ENCODE measurements around the gene TFPI. TPM values are rescaled to one million over a fixed set of nuclear protein-coding genes. Genes with fewer than 3 reads are reported as not detected.
"Not testable (repeated sequence)": the region's sequence is repeated elsewhere in the genome, so short reads cannot be mapped to it uniquely, and the experiment has no call there.

TFPI gene
- total RNA-seq, 4 donors from 2014 or later, result 75.1 to 110 (median 92.2) TPM

DNA sequence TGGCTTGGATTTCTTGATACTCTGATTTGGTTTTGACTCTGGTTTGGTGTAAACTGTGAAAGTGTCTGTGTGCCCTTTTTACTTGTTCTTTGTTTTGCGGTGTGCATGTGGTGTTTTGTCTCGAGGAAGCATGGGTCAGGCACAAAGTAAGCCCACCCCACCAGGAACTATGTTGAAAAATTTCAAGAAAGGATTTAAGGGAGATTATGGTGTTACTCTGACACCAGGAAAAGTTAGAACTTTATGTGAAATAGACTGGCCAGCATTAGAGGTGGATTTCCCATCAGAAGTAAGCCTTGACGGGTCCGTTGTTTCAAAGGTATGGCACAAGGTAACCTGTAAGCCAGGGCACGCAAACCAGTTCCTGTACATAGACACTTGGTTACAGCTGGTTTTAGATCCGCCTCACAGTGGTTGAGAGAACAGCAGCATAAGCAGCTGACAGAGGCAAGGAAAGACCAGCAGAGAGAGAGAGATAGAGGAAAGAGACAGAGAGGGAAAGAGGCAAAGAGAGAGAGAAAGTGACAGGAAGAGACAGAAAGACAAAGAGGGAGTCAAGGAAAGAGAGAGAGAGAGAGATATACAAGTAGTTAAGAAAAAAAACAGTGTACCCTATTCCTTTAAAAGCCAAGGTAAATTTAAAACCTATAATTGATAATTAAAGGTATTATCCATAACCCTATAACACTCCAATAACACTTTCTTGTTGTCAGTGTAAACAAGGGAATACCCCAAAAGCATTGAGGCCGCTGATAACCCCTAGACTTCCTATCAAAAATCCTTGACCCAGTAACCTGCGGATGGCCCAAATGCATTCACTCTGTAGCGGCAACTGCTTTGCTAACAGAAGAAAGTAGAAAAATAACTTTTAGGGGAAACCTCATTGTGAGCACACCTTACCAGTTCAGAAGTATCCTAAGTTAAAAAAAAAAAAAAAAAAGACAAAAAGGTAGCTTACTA lies 42.6 kb downstream of the TFPI start:
- H3K36me3 ChIP-seq, result no peaks in the 10 kb centered on the region
- TF ChIP-seq EP300 (IDR thresholded peaks at IDR 0.05), result no peak
- TF ChIP-seq CTCF (IDR thresholded peaks at IDR 0.05), result no peak
- TF ChIP-seq POLR2A (IDR thresholded peaks at IDR 0.05), result no peak
- WGBS, 2 donors, result 84% methylated on average over 9 of the region's 9 CpGs
- no peaks in the 10 kb centered on the region for H3K27me3 ChIP-seq
- H3K27ac ChIP-seq, result no peak overlapping the region
- H3K9me3 ChIP-seq, result peaks cover 0 to 17% (median 0%) of the 10 kb centered on the region in 4 donors
- no peak for DNase-seq (ENCODE audit: low spot score in 2 of 2)
- no peak overlapping the region for H3K4me3 ChIP-seq
- H3K4me1 ChIP-seq, result no peaks in the 10 kb centered on the region

DNA sequence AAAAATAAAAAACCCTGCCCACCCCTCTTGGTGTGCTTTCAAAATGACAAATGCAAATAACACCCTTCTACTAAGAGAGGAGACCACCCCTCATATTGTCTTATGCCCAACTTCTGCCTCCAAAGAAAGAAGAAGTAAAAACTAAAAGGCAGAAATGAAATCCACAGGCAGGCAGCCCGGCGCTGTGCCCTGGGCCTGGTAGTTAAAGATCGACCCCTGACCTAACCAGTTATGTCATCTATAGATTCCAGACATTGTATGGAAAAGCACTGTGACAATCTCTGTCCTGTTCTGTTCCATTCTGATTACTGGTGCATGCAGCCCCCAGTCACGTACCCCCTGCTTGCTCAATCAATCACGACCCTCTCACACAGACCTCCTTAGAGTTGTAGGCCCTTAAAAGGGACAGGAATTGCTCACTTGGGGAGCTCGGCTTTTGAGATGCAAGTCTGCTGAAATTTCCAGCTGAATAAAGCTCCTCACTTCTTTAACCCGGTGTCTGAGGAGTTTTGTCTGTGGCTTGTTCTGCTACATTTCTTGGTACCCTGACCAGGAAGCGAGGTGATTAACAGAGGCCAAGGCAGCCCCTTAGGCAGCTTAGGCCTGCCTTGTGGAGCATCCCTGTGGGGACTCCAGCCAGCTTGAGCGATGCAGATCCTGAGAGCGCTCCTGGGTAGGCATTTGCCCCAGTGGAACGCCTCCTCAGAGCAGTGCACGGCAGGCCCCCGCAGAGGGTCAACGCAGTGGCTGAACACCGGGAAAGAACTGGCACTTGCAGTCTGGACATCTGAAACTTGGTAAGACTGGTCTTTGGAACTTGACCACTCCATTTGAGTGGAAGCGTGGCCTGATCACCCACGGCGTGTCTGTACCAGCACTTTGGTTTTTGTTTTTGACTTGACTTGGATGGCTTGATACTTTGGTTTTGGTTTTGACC lies 43.5 kb downstream of the TFPI start:
- H3K4me3 ChIP-seq; H3K27ac ChIP-seq; H3K4me1 ChIP-seq; DNase-seq (ENCODE audit: low spot score in 2 of 2); H3K27me3 ChIP-seq; H3K36me3 ChIP-seq: not testable (repeated sequence)
- 59 to 74% methylated on average over 13 to 16 of the region's 18 CpGs for WGBS, 2 donors
- H3K9me3 ChIP-seq, result peaks cover 0 to 16% (median 0%) of the 10 kb centered on the region in 4 donors

GRCh38 chr2:187509667-187510417 lies 44.4 kb downstream of the TFPI start:
- peaks cover 0 to 16% (median 0%) of the 10 kb centered on the region in 4 donors for H3K9me3 ChIP-seq
- H3K4me3 ChIP-seq, result no peak overlapping the region
- no peaks in the 10 kb centered on the region for H3K27me3 ChIP-seq
- TF ChIP-seq EP300 (IDR thresholded peaks at IDR 0.05) (no peak), POLR2A (IDR thresholded peaks at IDR 0.05) (no peak), CTCF (IDR thresholded peaks at IDR 0.05) (no peak)
- WGBS, 2 donors, result 43 to 48% methylated on average over 4 of the region's 4 CpGs
- H3K4me1 ChIP-seq, result no peaks in the 10 kb centered on the region
- no peak for DNase-seq (ENCODE audit: low spot score in 2 of 2)
- no peaks in the 10 kb centered on the region for H3K36me3 ChIP-seq
- no peak overlapping the region for H3K27ac ChIP-seq

DNA sequence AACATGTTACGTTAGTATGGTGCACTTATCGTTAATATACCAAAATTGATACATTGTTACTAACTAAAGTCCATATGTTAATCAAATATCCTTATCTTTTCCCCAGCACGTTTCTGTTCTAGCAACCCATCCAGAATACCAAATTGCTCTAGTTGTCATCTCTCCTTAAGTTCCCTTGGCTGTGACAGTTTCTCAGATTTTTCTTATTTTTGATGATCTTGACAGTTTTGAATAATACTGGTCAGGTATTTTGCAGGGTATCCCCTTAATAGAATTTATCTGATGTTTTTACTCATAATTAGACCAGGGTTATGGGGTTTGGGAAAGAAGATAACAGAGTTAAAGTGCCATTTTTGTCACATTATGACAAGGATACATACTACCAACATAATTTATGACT lies 47.8 kb downstream of the TFPI start:
- H3K36me3 ChIP-seq, result no peaks in the 10 kb centered on the region
- no peaks in the 10 kb centered on the region for H3K27me3 ChIP-seq
- 87 to 93% methylated on average over 3 of the region's 3 CpGs for WGBS, 2 donors
- H3K9me3 ChIP-seq, result peaks cover 0 to 16% (median 0%) of the 10 kb centered on the region in 4 donors
- TF ChIP-seq CTCF (IDR thresholded peaks at IDR 0.05) (no peak), POLR2A (IDR thresholded peaks at IDR 0.05) (no peak), EP300 (IDR thresholded peaks at IDR 0.05) (no peak)
- no peak overlapping the region for H3K27ac ChIP-seq
- no peak for DNase-seq (ENCODE audit: low spot score in 2 of 2)
- peaks cover 0 to 11% (median 0%) of the 10 kb centered on the region in 4 donors for H3K4me1 ChIP-seq
- no peak overlapping the region for H3K4me3 ChIP-seq

DNA sequence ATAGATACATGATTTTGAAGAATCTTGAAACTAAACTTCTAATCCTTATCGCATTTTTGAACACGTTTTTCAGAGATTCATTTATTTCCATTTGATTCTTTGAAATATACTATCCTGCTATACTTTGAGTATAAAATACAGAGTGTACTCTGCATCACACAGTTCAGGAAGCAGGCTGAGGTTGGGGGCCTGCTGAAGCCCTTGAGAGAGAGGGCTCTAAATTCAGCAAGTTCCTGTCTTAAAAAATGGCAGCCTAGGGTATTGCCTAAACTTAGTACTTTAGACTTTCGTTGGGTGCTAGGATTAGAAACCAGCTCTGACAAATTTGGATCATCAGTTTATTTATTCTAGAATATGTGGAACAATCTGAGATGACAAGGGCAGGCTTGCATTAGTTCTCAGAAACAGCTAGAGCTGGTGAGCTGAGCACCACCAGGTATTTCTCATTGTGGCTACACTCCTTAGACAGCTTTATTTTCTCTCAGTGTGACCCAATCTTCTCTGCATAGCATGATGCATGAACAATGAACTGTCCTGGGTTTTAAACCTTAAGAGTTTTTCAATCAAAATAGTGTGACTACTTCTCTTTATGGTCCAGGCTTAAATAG lies 49.1 kb downstream of the TFPI start:
- Histone ChIP-seq H3K36me3 (no peaks in the 10 kb centered on the region), H3K27me3 (no peaks in the 10 kb centered on the region), H3K4me1 (peaks cover 0 to 15% (median 0%) of the 10 kb centered on the region in 4 donors), H3K9me3 (peaks cover 0 to 16% (median 0%) of the 10 kb centered on the region in 4 donors), H3K4me3 (no peak overlapping the region), H3K27ac (no peak overlapping the region)
- 70 to 81% methylated on average over 3 of the region's 3 CpGs for WGBS, 2 donors
- DNase-seq (ENCODE audit: low spot score in 2 of 2), result no peak
- TF ChIP-seq CTCF (IDR thresholded peaks at IDR 0.05) (no peak), POLR2A (IDR thresholded peaks at IDR 0.05) (no peak), EP300 (IDR thresholded peaks at IDR 0.05) (no peak)

Data from tibial nerve (tissue), 4 donors.